Measurements from ENCODE around the gene EPB41L1. TPM values are rescaled to one million over a fixed set of nuclear protein-coding genes. Genes with fewer than 3 reads are reported as not detected.

Gene EPB41L1
- total RNA-seq, 1 donor from 2014 or later = 43.1 TPM

DNA sequence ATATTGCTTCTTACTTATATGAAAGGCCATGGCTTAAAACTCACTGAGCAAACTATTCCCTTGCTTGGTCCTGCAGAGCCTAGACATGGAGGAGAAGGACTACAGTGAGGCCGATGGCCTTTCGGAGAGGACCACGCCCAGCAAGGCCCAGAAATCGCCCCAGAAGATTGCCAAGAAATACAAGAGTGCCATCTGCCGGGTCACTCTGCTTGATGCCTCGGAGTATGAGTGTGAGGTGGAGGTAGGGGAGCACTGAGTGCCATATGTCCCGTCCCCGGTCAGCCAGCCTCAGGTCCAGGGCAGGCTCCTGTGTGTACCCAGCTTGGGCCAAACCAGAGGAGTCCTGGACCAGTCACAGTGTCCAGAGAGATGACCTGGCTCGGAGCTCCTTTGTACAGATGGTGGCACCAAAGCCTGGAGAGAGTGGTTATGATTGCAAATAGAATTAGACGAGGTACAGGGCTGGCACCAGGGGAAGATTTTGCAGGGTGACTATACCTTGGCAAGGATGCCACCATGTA is 21.0 kb downstream of the EPB41L1 start:
- Mint-ChIP-seq H3K4me3 (no peak overlapping the region), H3K9me3 (no peaks in the 10 kb centered on the region), H3K27me3 (ENCODE audit: low read depth) (no peaks in the 10 kb centered on the region), H3K4me1 (peaks cover 14% of the 10 kb centered on the region), H3K36me3 (peaks cover 4% of the 10 kb centered on the region), H3K27ac (no peak overlapping the region)
- TF ChIP-seq, protein P1, sequence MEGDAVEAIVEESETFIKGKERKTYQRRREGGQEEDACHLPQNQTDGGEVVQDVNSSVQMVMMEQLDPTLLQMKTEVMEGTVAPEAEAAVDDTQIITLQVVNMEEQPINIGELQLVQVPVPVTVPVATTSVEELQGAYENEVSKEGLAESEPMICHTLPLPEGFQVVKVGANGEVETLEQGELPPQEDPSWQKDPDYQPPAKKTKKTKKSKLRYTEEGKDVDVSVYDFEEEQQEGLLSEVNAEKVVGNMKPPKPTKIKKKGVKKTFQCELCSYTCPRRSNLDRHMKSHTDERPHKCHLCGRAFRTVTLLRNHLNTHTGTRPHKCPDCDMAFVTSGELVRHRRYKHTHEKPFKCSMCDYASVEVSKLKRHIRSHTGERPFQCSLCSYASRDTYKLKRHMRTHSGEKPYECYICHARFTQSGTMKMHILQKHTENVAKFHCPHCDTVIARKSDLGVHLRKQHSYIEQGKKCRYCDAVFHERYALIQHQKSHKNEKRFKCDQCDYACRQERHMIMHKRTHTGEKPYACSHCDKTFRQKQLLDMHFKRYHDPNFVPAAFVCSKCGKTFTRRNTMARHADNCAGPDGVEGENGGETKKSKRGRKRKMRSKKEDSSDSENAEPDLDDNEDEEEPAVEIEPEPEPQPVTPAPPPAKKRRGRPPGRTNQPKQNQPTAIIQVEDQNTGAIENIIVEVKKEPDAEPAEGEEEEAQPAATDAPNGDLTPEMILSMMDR (IDR thresholded peaks at IDR 0.05; ENCODE audit: unreplicated experiment) = no peak
- DNase-seq (ENCODE audit: low spot score in 2 of 2, unreplicated experiment in 2 of 2) = no peak

DNA sequence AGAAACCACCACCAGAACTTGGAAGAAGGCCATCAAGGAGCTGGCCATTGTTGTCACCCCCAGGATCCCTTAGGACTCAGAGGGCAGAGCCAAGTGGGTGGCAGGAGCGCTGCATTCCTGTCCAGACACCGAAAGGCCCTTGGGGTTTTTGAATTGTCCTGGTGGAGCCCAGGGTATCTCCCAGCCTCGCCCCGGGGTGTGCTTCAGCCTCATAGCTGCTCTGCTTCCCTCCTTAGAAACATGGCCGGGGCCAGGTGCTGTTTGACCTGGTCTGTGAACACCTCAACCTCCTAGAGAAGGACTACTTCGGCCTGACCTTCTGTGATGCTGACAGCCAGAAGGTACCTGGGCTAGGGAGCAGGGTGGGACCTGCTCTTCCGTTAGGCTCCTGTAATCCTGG is 23.2 kb downstream of the EPB41L1 start:
- no peaks in the 10 kb centered on the region for H3K9me3 Mint-ChIP-seq
- H3K36me3 Mint-ChIP-seq = peaks cover 4% of the 10 kb centered on the region
- H3K4me1 Mint-ChIP-seq = peaks cover 10% of the 10 kb centered on the region
- no peak overlapping the region for H3K4me3 Mint-ChIP-seq
- TF ChIP-seq, protein P1 (IDR thresholded peaks at IDR 0.05; ENCODE audit: unreplicated experiment) = no peak
- no peak for DNase-seq (ENCODE audit: low spot score in 2 of 2, unreplicated experiment in 2 of 2)
- H3K27me3 Mint-ChIP-seq (ENCODE audit: low read depth) = no peaks in the 10 kb centered on the region
- H3K27ac Mint-ChIP-seq = no peak overlapping the region

DNA sequence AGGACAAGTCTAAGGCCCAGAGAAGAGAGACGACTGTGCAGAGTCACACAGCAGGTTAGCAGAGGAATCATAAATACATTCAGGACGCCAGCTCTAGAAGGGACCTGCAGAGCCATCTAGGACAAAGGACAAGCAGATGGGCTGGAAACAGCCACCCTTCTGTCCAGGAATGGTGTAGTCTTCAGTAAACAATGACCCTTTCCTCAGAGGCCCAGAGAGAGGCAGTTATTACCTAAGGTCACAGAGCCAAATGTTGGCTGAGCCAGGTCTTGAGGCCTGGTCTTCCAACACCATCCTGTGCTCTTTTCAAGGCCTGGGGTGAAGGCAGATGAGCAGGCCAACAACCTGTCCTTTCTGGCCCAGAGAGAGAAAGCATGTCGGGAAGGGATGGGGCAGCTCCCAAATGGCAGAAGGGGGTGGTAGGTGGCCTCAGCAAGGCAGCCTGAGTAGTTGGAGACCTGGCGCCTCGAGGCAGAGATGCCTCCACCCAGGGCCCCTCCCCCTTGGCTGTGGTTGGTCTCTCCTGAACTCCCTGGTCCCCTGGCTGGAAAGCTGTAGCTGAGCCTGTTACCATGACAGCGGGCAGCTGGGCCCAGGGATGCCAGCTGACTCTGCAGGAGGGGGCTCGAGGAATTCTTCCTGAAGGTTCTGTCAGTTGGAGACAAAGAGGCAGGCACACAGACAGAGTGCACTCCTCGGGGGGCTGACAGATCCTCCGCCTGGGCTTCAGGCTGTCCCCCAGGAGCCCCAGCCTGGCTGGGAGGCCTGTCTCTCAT is 24.8 kb downstream of the EPB41L1 start:
- TF ChIP-seq, protein P1 (IDR thresholded peaks at IDR 0.05; ENCODE audit: unreplicated experiment) = no peak
- no peak overlapping the region for H3K4me3 Mint-ChIP-seq
- no peaks in the 10 kb centered on the region for H3K4me1 Mint-ChIP-seq
- H3K27me3 Mint-ChIP-seq (ENCODE audit: low read depth) = no peaks in the 10 kb centered on the region
- DNase-seq (ENCODE audit: low spot score in 2 of 2, unreplicated experiment in 2 of 2) = no peak
- H3K9me3 Mint-ChIP-seq = no peaks in the 10 kb centered on the region
- no peak overlapping the region for H3K27ac Mint-ChIP-seq
- H3K36me3 Mint-ChIP-seq = peaks cover 6% of the 10 kb centered on the region

DNA sequence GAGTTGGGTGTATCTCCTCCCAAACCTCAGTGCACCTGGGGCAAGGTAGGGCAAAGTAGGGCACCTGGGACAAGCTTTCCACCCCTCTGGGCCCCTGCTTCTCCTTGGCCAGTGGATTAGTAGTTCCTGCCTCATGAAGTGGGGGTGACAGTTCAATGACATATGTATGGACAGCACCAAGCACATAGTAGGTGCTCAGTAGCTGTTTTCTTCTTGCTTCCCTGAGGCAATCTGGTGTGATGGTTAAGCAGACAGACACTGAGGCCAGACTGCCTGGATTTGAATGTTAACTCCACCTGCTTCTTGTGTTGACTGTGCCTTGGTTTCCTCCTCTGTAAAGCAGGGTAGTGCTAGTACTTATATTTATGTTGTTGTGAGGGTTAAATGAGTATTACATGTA is 25.8 kb downstream of the EPB41L1 start:
- no peaks in the 10 kb centered on the region for H3K9me3 Mint-ChIP-seq
- TF ChIP-seq, protein P1 (IDR thresholded peaks at IDR 0.05; ENCODE audit: unreplicated experiment) = no peak
- H3K4me1 Mint-ChIP-seq = no peaks in the 10 kb centered on the region
- no peak for DNase-seq (ENCODE audit: low spot score in 2 of 2, unreplicated experiment in 2 of 2)
- H3K27me3 Mint-ChIP-seq (ENCODE audit: low read depth) = no peaks in the 10 kb centered on the region
- H3K27ac Mint-ChIP-seq = no peak overlapping the region
- no peak overlapping the region for H3K4me3 Mint-ChIP-seq
- H3K36me3 Mint-ChIP-seq = peaks cover 6% of the 10 kb centered on the region

DNA sequence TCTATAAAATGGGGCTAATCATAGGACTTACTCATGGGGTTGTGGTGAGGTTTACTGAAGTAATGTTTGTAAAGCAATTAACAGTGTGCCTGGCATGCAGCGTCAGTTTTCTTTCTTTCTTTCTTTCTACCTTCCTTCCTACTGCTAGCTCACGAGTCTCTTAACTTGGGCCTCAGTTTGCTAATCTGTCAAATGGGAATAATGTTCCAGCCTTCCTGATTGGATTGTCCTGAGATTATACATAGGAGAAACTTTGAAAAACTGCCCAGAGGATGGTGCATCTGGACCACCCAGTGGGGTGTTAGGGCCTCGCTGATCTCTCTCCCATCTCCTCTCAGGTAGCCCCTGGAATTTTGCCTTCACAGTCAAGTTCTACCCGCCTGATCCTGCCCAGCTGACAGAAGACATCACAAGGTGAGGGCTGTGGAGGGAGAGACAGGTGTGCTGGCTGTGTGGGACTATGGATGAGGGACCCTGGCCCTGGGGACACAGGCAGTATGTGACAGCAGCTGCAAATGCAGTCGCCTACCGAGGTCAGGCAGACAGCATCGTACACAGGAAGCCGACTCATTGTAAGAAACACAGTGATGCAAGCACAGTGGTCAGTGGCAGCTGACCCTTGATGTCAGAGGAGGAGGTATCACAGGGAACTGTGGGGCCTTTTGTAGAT is 27.5 kb downstream of the EPB41L1 start:
- Mint-ChIP-seq H3K4me1 (no peaks in the 10 kb centered on the region), H3K9me3 (no peaks in the 10 kb centered on the region), H3K27ac (no peak overlapping the region), H3K36me3 (peaks cover 4% of the 10 kb centered on the region), H3K4me3 (no peak overlapping the region), H3K27me3 (ENCODE audit: low read depth) (no peaks in the 10 kb centered on the region)
- TF ChIP-seq, protein P1 (IDR thresholded peaks at IDR 0.05; ENCODE audit: unreplicated experiment) = no peak
- DNase-seq (ENCODE audit: low spot score in 2 of 2, unreplicated experiment in 2 of 2) = no peak

Data from mesothelial cell of epicardium (in vitro differentiated cells).